GM18499 (cell line): Measurements from ENCODE around the gene ABHD2.

Experiments
- ATAC-seq: cut with Tn5 transposase; IDR thresholded peaks from one replicate; pipeline ENCODE4 v1.9.1; 2021; ENCODE audit warnings: moderate number of reproducible peaks; ENCODE audit not compliant: insufficient read depth, unreplicated experiment

ABHD2 gene

DNA sequence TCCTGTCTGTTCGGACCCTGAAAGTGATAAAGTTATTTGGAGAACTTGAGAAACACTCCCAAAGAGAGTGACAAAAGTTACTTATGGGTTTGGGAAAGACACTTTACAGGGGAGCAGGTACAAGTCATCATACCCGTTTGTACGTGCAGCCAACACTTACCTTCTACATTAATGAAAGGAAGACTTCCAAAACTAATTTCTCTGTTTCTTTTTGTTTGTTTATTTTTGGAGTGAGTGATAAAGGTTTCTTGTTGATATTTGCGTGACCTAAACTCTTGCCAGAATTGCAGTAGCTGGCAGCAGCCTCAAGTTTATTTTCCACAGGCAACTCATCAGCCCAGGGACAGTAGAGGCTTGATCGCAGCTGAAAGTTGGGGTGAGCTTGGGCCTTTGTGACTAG lies 8.4 kb downstream of the ABHD2 start:
- no peak for ATAC-seq

GRCh38 chr15:89097313-89097712 lies 9.1 kb downstream of the ABHD2 start:
- no peak for ATAC-seq

GRCh38 chr15:89098281-89098680 lies 10.0 kb downstream of the ABHD2 start:
- ATAC-seq, result no peak

GRCh38 chr15:89099968-89100367 lies 11.7 kb downstream of the ABHD2 start:
- ATAC-seq, result no peak

DNA sequence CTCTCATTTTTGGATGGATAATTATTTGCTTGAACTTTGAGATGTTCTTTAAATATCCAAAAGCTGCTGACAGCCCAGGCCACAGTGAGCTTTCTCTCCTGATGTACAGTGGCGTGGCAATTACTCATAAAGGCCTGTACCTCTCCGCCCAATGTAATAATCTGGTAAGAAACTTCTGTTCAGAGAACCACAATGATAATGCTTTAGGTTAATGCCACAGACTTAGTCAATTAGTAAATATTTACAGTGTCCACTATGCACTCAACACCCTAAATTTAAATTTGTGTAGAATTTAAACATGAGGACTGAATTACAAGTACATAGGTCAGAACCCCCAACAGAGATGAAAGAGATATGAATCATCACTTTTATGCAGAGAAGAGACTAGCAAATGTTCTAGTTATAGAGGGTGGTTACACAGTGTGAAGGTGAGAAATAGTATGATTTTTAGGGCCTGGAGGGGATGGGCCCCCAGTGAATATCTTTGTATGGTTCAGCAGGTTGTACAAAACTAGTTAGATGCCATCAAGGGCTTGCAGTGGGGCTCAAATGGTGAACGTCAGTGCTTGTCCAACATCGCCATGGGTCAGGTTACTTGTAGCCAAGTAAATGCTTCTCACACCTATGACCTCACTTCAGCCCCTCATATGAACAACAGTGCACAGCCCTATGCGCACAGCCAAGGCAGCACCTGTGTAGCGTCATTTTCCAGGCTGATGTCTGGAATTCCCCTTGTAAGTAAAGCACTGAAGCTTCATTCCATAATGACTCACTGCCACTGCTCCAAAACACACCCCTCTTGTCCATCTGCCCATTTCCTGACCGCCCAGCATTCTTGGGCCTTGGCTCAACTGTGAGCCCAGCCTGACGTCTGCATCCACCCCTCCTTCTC lies 13.3 kb downstream of the ABHD2 start:
- no peak for ATAC-seq

DNA sequence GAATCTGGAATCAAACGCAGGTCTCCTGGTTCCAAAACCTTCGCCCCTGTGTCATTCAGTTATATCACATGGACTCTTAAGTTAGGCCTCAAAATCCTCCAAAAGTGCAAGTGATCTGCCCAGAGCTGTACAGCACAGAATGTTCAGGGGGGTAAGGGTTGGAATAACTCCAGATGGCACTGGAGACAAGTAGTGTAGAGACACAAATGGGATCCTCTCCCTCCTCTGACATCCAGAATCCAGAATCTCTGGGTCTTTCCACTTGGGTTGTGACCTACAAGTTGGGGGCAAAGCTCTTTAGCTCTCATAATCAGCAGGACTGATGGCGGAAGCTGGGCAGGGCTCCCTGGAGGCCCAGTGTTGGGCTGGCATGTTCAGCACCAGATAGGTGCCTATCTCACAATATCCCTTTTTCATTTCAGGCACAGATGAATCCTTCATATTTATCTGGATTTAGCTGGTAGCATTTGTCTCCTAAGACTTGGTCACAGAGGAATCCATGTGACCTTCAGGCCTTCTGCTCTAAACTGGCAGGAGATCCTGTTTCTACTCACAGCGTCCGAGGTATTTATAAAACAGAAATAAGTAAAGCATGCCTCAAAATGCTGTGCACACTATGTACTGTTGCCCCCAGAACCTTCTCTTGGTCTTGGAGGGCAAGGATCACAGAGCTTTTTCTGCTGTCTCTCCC lies 15.4 kb downstream of the ABHD2 start:
- ATAC-seq, result no peak

DNA sequence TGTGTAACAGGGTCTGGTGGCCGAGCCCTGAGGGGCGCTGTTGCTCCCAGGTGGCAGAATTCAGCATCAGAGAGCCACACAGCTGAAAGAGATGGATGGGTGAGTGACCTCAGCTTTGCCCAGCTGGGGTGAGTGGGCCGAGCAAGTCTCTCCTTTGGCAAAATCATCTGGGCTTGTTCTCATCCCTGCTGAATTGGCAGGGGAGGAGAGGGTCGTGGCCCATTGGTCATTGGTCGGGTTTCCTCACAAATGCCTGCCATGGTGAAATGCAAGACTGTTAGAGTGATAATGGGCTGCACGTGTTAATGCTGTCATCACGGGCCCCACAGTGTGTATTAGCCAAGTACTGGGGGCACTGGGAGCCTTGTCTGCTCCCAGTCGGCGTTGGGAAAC lies 15.9 kb downstream of the ABHD2 start:
- ATAC-seq, result no peak

DNA sequence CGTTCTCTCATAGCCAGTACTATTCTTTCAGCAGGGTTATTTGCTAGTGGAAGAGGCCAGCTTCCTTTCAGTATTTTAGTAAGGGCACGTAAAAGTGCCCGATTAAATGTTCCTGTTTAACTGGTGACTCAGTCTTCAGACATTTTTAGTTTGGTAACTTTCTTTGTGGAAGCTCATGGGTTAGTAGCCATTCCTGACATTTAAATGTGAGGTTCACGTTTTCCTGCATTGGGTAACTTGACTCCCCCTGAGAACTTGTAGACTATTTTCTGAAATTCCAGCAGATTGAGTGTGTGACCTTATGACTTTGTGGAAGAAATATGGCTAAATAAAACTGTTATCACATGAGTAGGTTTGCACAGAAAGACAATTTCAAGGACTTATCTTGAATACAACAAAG lies 16.9 kb downstream of the ABHD2 start:
- no peak for ATAC-seq

DNA sequence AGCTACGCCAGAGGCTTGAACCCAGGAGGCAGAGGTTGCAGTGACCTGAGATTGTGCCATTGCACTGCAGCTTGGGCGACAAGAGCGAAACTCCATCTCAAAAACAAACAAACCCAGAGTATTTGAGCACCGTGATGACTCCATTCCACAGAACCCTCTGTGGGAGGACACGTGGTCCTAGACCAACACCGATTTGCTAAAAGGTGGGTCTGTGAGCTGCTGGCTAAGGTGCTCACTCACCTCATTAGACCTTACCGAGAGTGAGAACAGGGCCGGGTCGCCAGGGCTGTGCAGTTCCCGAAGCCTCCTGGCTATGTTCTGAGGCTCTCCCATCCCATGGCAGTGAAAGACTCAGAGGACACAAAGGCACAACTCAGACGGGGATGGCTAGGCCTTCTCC lies 17.9 kb downstream of the ABHD2 start:
- ATAC-seq, result no peak

GRCh38 chr15:89107984-89108383 lies 19.7 kb downstream of the ABHD2 start:
- no peak for ATAC-seq

DNA sequence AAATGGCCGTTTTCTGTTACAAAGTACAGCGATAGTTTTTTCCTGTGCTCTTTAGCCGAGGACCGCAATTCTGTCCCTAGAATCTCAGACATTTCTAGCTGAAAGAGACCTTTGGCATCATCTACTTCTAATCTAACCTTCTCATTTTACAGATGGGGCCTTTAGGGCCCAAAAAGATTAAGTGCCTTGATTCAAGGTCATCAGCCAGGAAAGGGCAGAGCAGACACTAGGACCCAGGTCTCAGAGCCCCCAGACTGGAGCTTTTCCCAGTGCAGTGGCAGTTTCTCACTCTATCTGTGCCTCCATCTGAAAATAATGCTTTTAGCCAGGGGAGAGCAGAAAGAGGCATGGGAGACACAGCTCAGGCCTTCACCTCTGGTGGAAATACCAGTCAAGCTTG lies 20.6 kb downstream of the ABHD2 start:
- ATAC-seq, result no peak

DNA sequence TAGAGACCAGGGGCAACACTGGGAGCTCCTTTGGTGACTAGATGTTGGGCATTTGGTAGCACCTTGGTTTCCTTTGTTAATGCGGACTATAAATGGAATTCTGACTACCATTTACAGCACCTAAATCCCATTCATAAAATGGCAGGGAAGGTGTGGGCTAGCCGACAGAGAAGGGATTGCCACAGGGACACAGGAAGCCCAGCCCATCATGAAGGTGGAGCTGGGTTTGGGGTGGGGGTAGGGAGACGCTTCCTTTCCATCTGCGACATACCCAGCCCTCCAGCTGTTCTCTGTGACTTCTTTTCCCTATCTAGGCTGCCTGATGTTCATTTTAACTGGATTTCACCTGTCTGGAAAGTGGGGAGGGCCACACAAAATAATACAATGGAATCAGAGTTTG lies 21.0 kb downstream of the ABHD2 start:
- no peak for ATAC-seq

- no peak for ATAC-seq
Measured at GRCh38 chr15:89110060-89110459, 21.8 kb downstream of the ABHD2 start.

- no peak for ATAC-seq
Measured at GRCh38 chr15:89111352-89111751, 23.1 kb downstream of the ABHD2 start.

DNA sequence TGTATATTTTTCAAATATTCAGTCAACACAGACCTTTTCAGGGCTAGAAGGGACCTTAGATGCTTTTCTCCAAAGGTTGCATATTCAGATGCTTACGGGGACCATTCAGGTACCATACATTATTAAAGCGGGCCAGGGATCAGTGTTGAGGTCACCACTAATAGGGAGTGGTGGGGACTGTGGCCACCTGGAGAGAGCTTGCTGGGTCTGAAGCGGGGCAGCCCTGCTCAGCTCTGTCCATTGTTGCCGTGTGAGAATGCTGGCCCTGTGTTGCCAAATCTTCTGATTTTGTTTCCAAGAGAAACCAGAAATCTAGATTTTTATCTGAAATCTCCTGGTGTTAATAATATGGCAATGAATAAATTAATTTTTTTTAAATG lies 23.7 kb downstream of the ABHD2 start:
- no peak for ATAC-seq

- peak; percentile 52 for ATAC-seq
Measured at GRCh38 chr15:89112341-89112971, 24.2 kb downstream of the ABHD2 start.

DNA sequence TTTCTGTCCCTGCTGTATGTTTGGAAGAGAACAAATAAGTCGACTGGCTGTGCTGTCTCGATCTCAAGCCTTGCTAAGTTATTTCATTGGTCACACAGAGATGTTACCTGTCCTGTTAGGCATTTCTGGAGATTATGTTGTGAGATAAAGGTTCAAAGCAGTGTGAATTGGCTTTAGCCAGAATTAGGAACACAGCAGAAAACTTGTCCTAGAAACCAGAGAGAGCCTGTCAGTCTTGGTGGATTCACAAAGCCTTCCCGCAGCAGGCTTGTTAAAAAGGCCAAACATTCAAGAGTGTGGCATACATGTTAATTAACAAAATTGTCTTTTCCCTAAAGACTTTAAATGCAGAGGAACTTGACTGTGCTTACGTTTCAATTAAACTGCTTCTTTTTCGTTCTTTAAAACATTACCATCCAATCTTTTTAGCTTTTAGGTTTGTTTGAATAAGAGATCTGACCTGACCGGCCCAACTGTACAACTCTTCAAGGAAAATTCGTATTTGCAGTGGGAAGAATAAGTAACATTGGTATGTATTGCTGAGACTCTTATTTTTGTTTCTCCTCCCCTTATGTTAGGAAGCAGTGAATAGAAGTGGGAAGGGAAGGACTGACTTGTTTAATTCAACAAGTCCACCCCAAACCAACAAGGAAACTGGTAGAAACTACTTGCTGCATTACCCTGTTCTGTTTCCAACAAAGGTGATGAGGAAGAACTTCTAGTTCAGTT lies 25.2 kb downstream of the ABHD2 start:
- ATAC-seq, result no peak

DNA sequence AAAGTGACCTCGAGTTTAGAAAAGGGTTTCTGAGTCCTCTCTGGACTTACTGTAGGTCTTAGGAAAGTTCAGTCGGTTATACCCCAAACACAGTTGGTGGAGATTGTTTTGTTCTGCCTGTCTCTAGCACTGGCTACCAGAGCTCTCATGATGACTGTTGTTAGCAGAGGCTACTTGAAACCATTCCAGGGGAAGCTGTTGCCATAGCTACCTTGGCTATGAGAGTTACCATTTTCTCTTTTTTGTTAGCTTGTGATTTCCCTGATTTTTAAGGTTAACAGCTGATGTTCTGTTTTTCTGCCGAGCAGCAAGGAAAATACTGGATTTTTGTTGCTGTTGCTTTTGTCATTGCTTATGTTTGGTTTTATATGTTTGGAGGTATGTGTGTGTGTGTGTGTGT lies 26.7 kb downstream of the ABHD2 start:
- no peak for ATAC-seq

- no peak for ATAC-seq
Measured at GRCh38 chr15:89115547-89115946, 27.3 kb downstream of the ABHD2 start.

DNA sequence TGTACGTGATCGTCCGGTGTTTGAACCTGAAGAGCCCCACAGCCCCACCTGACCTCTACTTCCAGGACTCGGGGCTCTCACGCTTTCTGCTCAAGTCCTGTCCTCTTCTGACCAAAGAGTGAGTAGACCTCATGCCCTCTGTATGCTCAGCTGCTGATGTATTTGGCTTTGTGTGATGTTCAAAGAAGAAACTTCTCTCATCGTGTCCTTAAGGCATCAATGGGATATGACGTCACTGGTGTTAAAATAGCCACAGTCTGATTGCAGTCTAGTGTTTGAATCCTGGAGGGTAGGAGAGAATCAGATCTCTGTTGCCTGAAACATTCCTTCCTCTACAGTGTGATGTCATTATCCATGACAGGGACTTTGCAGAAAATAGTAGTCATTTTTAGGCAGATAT lies 28.1 kb downstream of the ABHD2 start:
- ATAC-seq, result no peak

DNA sequence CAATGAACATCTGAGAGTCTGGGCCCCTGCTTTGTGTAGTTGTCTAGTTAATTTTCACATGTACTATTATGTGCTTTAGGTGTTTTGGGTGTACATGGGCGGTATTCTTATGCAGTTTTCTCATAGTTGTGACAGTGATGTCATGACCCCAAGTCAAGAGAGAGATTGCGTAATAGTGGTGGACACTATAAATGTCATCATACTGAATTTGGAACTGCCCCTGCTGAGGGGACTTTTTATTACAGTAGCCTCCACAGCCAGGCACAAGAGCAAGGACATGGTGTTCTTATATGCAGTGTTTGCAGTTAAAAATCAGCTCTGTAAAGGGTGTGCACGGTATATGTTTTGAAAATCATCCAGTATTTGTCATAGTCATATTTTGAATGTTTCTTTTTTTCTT lies 29.5 kb downstream of the ABHD2 start:
- no peak for ATAC-seq
